Urinary bladder (tissue), 4 donors: Measurements from ENCODE around the gene SLC35G3. TPM values are rescaled to one million over a fixed set of nuclear protein-coding genes. Genes with fewer than 3 reads are reported as not detected.
"Not testable (repeated sequence)": the region's sequence is repeated elsewhere in the genome, so short reads cannot be mapped to it uniquely, and the experiment has no call there.

Experiments used
- DNase-seq: peaks from one replicate; pipeline ENCODE4 v3.0.0-alpha.2; 2015; ENCODE audit errors: extremely low spot score
- H3K27ac ChIP-seq: one replicate; pipeline ENCODE4 v1.5.1; 2013; ENCODE audit warnings: low read depth, mild to moderate bottlenecking, moderate library complexity
- H3K36me3 ChIP-seq: one replicate; pipeline ENCODE4 v1.6.1; 2013; ENCODE audit warnings: mild to moderate bottlenecking, moderate library complexity; ENCODE audit not compliant: insufficient read depth
- H3K4me1 ChIP-seq: one replicate; pipeline ENCODE4 v1.6.1; 2013; ENCODE audit warnings: mild to moderate bottlenecking, moderate library complexity; ENCODE audit not compliant: insufficient read depth
- H3K4me3 ChIP-seq: one replicate; pipeline ENCODE4 v1.5.1; 2013; ENCODE audit warnings: low read depth, low read length
- WGBS: extraction: QIAGEN DNeasy Blood & Tissue Kit; methylation state at CpG from one replicate; pipeline ENCODE4 v1.1.7; 2013; 5-methylcytosine and 5-hydroxymethylcytosine counted together
- polyA plus RNA-seq: library from polyadenylated mRNA; stranded (reverse); fragments of 200-250 nt; gene quantifications from one replicate; pipeline ENCODE4 v1.2.3, GENCODE V29; 2013
- total RNA-seq: library from RNA; depleted of rRNA; stranded (reverse); fragments of >200 nt; gene quantifications from one replicate; pipeline ENCODE4 v1.2.3, GENCODE V29; 2014
- donor health status: healthy with polysubstance abuse.
- donor health status: healthy.

Gene SLC35G3
- total and polyA plus RNA-seq, 2 donors: not detected

- H3K4me3 ChIP-seq, DNase-seq, H3K27ac ChIP-seq, H3K4me1 ChIP-seq, H3K36me3 ChIP-seq: not testable (repeated sequence)
- 91% methylated on average over 29 of the region's 29 CpGs for WGBS
These were observed 43.1 kb downstream of the SLC35G3 start for GRCh38 chr17:35151080-35151479.

- H3K4me1 ChIP-seq: no peaks in the 10 kb centered on the region
- H3K36me3 ChIP-seq: no peaks in the 10 kb centered on the region
- DNase-seq: no peak
- no peak overlapping the region for H3K4me3 ChIP-seq
- WGBS: 91% methylated on average over 11 of the region's 11 CpGs
- H3K27ac ChIP-seq: no peak overlapping the region
These were observed 44.3 kb downstream of the SLC35G3 start for GRCh38 chr17:35149941-35150340.

- Histone ChIP-seq H3K4me1 (no peaks in the 10 kb centered on the region), H3K4me3 (no peak overlapping the region), H3K27ac (no peak overlapping the region), H3K36me3 (no peaks in the 10 kb centered on the region)
- no peak for DNase-seq
- 70% methylated on average over 9 of the region's 9 CpGs for WGBS
These were observed 46.0 kb downstream of the SLC35G3 start for GRCh38 chr17:35148144-35148543.

GRCh38 chr17:35147375-35147905, 46.8 kb downstream of the SLC35G3 start, which contains the start of gene UNC45B:
Gene UNC45B, plus strand, starts transcription at chr17:35147817. Its CDS starts 447 bp downstream, at chr17:35148264.
- DNase-seq: no peak
- Histone ChIP-seq H3K27ac (no peak within 1 kb of the TSS), H3K36me3 (no peaks in the 10 kb centered on the region), H3K4me1 (no peaks in the 10 kb centered on the region), H3K4me3 (no peak within 1 kb of the TSS)
- 69% methylated on average over 4 of the region's 4 CpGs for WGBS

GRCh38 chr17:35146214-35146833, 47.9 kb downstream of the SLC35G3 start:
- no peaks in the 10 kb centered on the region for H3K36me3 ChIP-seq
- no peak for DNase-seq
- WGBS: 60% methylated on average over 4 of the region's 4 CpGs
- no peak overlapping the region for H3K27ac ChIP-seq
- peaks cover under 1% of the 10 kb centered on the region for H3K4me1 ChIP-seq
- H3K4me3 ChIP-seq: no peak overlapping the region

- H3K27ac ChIP-seq: no peak overlapping the region
- H3K36me3 ChIP-seq: no peaks in the 10 kb centered on the region
- no peak overlapping the region for H3K4me3 ChIP-seq
- H3K4me1 ChIP-seq: peaks cover 1% of the 10 kb centered on the region
- no peak for DNase-seq
- WGBS: 73% methylated on average over 4 of the region's 4 CpGs
These were observed 49.4 kb downstream of the SLC35G3 start for GRCh38 chr17:35144840-35145239.

Other genes with a start within 250 kb of the SLC35G3 start
- 8.3 TPM for gene CCT6B, start 232.9 kb downstream of the SLC35G3 start, total RNA-seq
- 1.5 TPM for gene CCT6B, start 232.9 kb downstream of the SLC35G3 start, polyA plus RNA-seq
- 14.8 TPM for gene ZNF830, start 232.9 kb downstream of the SLC35G3 start, total RNA-seq
- gene ZNF830, start 232.9 kb downstream of the SLC35G3 start, polyA plus RNA-seq: 12.0 TPM
- 28.4 TPM for gene LIG3, start 213.9 kb downstream of the SLC35G3 start, total RNA-seq
- 16.2 TPM for gene LIG3, start 213.9 kb downstream of the SLC35G3 start, polyA plus RNA-seq
- 9.7 TPM for gene RFFL, start 130.7 kb downstream of the SLC35G3 start, total RNA-seq
- gene RFFL, start 130.7 kb downstream of the SLC35G3 start, polyA plus RNA-seq: 17.9 TPM
- gene RAD51D, start 74.5 kb downstream of the SLC35G3 start, total RNA-seq: 6.4 TPM
- 12.0 TPM for gene RAD51D, start 74.5 kb downstream of the SLC35G3 start, polyA plus RNA-seq
- not detected for gene FNDC8, start 72.8 kb downstream of the SLC35G3 start, total RNA-seq
- 0.05 TPM for gene FNDC8, start 72.8 kb downstream of the SLC35G3 start, polyA plus RNA-seq
- 11.7 TPM for gene NLE1, start 52.1 kb downstream of the SLC35G3 start, total RNA-seq
- 12.2 TPM for gene NLE1, start 52.1 kb downstream of the SLC35G3 start, polyA plus RNA-seq
- 4.5 TPM for gene UNC45B, start 46.6 kb downstream of the SLC35G3 start, total RNA-seq
- 0.03 TPM for gene UNC45B, start 46.6 kb downstream of the SLC35G3 start, polyA plus RNA-seq
- 30.3 TPM for gene SLFN5, start 48.7 kb upstream of the SLC35G3 start, total RNA-seq
- gene SLFN5, start 48.7 kb upstream of the SLC35G3 start, polyA plus RNA-seq: 12.6 TPM
- gene SLFN11, start 179.2 kb upstream of the SLC35G3 start, total RNA-seq: 47.3 TPM
- 6.7 TPM for gene SLFN11, start 179.2 kb upstream of the SLC35G3 start, polyA plus RNA-seq
- 35.3 TPM for gene SLFN12, start 238.1 kb upstream of the SLC35G3 start, total RNA-seq
- 1.7 TPM for gene SLFN12, start 238.1 kb upstream of the SLC35G3 start, polyA plus RNA-seq